Left hindlimb (tissue), 1 donor: ENCODE measurements around the gene SPTY2D1.
A peak's percentile ranks its signal among the peaks of the same experiment; 100 is the strongest.
"Not testable (repeated sequence)": the region's sequence is repeated elsewhere in the genome, so short reads cannot be mapped to it uniquely, and the experiment has no call there.

Experiments
- DNase-seq: peaks from one replicate; pipeline ENCODE4 v3.0.0-alpha.2; 2018

SPTY2D1 gene

GRCh38 chr11:18615628-18616392, 18.3 kb downstream of the SPTY2D1 start:
- no peak for DNase-seq

GRCh38 chr11:18614667-18615066, 19.5 kb downstream of the SPTY2D1 start:
- no peak for DNase-seq

- DNase-seq: no peak
These were observed 21.7 kb downstream of the SPTY2D1 start for GRCh38 chr11:18612394-18612793.

DNA sequence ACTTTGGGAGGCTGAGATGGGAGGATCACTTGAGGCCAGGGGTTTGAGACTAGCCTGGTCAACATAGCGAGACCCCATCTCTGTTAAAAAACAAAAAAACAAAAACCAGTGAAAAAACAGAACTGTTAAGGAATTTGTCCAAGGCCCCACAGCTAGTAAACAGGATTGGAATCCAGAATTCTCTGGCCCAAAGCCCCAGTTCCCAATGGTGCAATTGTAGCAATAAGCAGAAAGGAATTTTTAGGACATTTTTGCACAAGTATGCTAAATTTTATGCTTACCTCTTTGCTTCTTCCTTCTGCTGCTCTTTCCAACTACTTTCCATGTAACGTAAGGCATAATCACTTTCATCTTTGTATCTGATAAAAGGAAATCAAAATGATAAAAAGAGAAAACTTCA, 22.9 kb downstream of the SPTY2D1 start:
- DNase-seq: no peak

- DNase-seq: no peak
These were observed 25.8 kb downstream of the SPTY2D1 start for GRCh38 chr11:18608376-18608775.

DNA sequence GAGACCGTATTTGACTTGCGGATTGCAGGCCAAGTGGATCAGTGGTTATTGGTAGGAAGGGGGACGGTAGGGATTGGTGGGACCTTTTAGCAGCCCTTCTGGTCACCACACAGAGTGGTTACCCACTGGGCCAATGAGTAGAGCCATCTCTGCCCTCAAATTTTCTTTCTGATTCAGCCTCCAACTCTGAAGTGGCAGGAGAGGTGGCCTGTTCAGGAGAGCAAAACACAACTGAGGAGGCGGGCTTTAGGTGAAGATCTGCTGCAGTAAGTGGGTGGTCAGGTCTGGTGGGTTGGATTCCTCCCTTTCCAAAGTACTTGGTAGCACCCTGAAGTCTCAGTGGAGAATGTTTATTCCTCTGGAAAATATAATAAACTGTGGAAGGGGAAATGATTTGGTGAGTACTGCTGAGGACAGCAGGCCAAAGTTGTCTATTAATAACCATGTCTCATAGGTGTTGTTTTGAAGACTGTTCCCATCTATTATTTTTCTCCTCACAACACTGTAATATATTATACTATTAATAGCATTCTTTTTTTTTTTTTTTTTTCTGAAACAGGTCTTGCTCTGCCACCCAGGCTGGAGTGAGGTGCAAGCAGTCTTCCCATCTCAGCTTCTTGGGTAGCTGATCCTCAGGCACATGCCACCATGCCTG, 33.1 kb downstream of the SPTY2D1 start:
- no peak for DNase-seq

- no peak for DNase-seq
These were observed 34.4 kb downstream of the SPTY2D1 start, which contains the start of gene MISFA for GRCh38 chr11:18599739-18600230. Gene MISFA (plus strand): TSS chr11:18599789. CDS start chr11:18599929, 140 bp downstream.

DNA sequence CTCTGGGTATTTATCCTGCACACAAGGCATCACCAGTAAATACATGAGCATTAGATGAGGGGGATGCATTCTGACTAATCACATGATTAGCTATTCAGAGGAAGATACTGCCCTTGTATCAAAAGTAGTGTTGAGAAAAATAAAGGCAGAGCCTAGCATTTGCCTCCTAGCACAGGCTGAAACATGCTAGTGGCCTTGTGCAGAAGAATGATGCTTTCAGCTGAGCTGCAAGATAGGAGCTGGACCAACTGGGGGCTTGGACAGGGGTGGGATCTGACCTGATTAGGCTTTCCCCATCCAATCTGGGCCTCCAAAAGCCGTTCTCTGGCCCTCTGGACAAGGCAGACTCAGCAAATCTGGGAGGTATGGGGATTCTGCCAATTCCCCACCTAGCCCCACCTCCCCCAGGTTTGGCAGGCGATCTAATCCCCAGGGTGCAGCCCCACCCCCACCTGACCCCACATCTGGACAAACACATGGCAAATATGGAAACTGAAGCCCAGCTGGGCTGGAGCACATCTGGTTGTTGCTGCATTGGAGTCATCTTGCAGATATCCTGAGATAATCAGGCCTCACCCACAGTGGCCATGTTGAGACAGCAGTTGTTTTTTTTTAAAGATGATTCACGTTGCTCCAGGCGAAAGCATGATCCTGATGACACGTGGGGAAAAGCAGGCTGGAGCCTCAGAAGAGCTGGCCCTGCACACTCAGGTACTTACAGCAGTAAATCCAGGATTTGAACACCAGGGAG, 39.0 kb downstream of the SPTY2D1 start:
- DNase-seq: no peak

- not testable (repeated sequence) for DNase-seq
These were observed 40.1 kb downstream of the SPTY2D1 start for GRCh38 chr11:18594088-18594487.

DNA sequence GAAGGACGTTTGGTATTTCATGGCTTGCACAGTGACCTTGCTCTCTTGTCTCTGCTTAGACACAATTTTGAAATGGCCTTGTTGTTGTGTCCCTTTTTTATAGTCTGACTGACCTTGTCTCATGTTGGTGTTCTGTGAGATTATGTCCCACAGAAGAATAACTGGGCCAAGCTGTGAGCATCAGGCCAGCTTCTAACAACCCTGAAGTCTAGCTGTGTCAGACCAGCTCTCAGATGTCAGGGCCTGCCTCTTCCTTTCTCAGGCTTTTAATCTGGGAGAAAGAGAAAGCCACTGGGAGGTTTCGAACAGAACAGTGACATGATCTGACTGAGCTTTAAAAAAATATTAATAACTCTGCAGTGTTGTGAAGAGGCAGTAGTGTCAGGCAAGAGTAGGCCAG, 43.6 kb downstream of the SPTY2D1 start:
- no peak for DNase-seq

- peak; percentile 95 for DNase-seq
These were observed 45.6 kb downstream of the SPTY2D1 start, which contains the start of gene UEVLD for GRCh38 chr11:18588297-18589252. Gene UEVLD (minus strand): TSS chr11:18588734. CDS start chr11:18588654, 80 bp downstream.

GRCh38 chr11:18581825-18582224, 52.3 kb downstream of the SPTY2D1 start:
- DNase-seq: no peak

DNA sequence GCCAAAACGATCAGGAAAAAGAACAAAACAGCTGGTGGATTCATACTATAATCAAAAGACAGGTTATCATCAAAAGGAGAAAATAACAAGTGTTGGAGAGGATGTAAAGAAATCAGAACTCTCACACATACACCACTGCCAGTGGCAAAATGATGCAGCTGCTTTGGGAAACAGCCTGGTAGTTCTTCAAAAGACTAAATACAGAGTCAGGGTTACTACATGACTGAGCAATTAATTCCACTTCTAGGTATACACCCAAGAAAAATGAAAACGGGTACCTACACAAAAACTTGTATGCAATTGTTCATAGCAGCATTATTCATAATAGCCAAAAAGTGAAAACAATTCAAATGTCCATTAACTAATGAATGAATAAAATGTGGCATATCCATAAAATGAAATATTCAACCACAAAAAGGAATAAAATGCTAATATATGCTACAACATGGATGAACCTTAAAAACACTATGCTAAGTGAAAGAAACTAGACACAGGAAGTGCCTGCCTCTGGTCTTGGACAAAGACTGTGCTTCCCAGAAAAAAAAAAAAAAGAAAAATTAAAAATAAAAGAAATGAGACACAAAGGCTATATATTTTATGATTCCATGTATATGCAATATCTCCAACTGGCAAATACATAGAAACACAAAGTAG, 53.9 kb downstream of the SPTY2D1 start:
- no peak for DNase-seq

DNA sequence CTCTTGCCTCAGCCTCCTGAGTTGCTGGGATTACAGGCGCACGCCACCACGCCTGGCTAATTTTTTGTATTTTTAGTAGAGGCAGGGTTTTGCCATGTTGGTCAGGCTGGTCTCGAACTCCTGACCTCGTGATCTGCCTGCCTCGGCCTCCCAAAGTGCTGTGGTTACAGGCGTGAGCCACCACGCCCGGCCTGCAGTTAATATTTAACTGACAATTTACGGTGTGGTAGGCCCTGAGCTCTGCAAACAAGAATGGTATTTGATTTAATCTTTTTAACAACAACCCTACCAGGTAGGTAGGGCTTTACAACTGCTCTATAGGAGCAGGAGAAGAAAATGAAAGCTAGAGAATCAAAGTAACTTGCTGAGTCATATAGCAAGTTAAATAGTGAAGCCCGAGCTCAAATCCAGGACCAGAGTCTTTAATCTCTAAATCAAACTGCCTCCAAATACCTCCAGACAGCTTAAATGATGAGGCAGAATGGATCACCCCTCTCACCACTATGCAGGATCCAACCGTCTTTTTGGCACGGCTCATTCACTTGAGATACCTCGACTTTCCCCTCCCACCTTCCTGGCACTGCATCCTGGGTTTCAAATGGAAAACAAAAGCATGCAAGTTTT, 55.1 kb downstream of the SPTY2D1 start:
- no peak for DNase-seq

- no peak for DNase-seq
These were observed 58.8 kb downstream of the SPTY2D1 start for GRCh38 chr11:18575361-18575760.

DNA sequence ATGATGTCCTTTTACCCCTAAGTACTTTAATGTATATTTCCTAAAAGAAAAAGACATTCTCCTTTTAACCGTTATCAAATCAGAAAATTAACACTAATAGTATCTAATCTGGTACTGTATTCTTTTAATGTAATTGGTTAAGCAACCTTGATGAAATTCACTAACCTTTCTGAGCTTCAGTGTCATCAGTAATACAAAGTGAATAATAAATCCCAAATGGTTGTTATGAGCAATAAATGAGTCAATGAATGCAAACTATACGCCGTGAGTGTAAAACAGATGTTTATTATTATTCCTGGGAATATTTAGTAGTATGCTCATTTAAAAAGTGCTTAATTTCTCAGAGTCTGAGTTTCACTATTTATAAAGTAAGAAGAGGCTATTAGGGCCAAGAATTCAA, 67.1 kb downstream of the SPTY2D1 start:
- no peak for DNase-seq

DNA sequence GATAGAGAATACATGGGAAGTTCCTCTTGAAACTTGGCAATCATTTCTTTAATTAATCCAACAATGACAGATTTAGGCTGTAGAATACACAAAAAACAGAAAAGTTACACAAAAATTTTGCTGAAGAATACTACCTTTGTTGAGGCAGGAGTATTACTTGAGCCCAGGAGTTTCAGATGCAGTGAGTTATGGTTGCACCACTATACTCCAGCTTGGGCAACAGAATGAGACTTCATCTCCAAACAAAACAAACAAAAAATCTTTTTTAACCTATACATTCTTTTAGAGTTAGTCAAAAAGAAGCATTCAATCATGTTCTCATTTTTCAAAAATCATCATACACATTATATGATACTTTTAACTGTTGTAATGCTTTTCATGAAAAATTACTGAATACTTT, 67.7 kb downstream of the SPTY2D1 start:
- DNase-seq: no peak

- DNase-seq: no peak
These were observed 70.0 kb downstream of the SPTY2D1 start for GRCh38 chr11:18564149-18564548.

GRCh38 chr11:18563090-18563730, 70.9 kb downstream of the SPTY2D1 start:
- DNase-seq: no peak
